T-helper 2 cell treated with Interferon-gamma antibody and Interleukin-4, amounts not matched to agents 100 ng/mL and 5 ng/mL, for 36 hours (primary cell): ENCODE data around the gene HDAC4. TPM values are rescaled to one million over a fixed set of nuclear protein-coding genes. Genes with fewer than 3 reads are reported as not detected.

Experiments
- intact Hi-C: fragments of 100-400 bp; cut with micrococcal nuclease; formaldehyde crosslinking; loops from one replicate; pipeline ENCODE4 v1.15.1; 2023
- total RNA-seq: library from RNA; stranded (reverse); gene quantifications from 2 replicates; pipeline ENCODE4 v1.2.3, GENCODE V29; 2022

The HDAC4 gene
- total RNA-seq, 1 donor from 2014 or later = 52.0 TPM

- intact Hi-C loops = no loop called here
These were observed 264.6 kb downstream of the HDAC4 start for GRCh38 chr2:239136203-239136602.

GRCh38 chr2:239135531-239135930, 265.3 kb downstream of the HDAC4 start:
- intact Hi-C loops = no loop called here

DNA sequence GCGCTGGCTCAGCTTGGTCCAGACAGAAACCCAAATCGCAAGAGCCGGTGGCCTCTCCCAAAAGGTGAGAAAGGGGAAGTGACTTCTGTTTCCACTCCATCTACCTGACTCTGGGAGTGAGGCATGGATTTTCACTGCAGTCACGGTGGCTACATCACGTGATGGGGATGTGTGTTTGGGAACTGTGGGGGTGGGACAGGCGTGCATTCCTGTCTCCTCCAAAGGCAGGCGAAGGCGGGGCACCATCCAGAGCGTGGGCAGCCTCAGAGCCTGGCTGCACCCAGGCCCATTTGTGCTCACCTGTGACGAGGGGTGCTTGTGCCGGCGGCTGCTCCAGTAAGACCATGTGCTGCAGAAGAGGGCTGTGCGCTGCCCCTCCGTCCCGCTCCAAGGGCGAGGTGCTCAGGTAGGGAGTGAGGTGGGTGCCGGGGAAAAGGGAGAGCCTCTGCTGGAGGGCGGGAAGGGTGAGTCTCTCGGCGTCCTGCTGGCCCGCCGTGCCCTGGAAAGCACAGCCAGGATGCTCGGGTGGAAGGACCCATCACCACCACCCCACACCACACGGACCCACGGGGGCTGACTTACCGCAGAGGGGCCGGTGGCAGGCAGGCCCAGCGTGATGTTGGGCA, 266.8 kb downstream of the HDAC4 start:
- intact Hi-C loops = no loop called here

DNA sequence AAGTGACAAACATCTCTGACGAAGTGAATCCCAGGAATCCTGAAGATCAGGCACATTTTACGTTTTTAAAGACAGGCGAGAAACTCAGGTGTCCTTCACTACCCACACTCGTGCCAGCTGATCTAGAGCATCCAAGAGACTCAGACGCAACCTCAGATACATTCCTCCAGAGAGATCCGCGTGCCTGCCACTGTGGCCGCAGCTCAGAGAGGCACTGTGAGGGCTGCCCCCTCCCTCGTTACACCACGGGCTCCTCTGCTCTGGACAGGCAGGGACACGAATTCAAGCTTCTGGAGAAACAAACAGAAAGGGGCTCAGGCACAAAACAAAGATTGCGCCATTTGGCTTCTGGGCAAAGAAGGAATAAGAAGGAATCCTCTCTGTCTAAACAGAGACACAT, 268.0 kb downstream of the HDAC4 start:
- intact Hi-C loops = no loop called here

DNA sequence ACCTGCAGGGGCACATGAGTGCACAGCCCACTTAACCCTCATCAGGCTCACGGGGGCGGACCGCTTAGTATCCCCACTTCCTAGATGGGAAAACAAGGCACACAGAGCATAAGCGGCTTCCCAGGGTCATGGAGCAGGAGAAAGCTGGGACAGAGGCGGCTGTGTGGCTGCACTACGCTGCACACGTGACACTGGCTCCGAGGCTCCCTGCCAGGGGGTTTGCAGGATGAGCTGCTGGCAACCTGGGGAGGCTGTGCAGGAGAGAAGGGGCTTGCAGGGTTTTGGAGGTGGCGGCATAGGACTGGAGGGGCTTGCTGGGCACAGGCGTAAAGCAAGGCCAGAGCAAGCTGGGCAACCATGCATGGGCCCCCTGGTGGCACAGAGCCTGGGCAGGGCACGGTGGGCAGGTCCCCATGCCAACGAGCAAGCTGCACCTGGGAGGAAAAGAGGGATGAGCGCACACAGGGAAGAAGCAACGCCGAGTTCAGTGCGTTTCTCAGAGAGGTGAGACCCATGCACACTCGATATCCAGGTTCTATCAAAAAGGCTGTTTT, 268.6 kb downstream of the HDAC4 start:
- intact Hi-C loops = no loop called here

DNA sequence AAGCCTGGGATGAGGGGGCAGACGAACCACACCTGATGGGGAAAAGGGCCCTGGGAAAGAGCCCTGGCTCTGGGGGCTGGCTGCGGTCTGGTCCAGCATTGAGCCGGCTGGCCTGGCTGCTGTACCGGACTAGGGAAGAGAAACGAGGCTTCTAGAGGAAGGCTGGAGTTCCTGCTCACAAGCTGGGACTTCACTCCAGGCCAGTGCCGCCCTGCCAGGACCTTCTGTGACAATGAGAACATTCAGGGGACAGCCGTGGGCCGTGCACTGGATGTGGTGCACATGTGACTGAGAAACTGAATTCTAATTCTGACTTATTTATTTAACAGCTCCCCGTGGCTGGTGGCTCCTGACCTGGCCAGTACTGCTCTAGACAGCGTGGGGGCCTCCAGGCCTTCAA, 269.3 kb downstream of the HDAC4 start:
- intact Hi-C loops = no loop called here

DNA sequence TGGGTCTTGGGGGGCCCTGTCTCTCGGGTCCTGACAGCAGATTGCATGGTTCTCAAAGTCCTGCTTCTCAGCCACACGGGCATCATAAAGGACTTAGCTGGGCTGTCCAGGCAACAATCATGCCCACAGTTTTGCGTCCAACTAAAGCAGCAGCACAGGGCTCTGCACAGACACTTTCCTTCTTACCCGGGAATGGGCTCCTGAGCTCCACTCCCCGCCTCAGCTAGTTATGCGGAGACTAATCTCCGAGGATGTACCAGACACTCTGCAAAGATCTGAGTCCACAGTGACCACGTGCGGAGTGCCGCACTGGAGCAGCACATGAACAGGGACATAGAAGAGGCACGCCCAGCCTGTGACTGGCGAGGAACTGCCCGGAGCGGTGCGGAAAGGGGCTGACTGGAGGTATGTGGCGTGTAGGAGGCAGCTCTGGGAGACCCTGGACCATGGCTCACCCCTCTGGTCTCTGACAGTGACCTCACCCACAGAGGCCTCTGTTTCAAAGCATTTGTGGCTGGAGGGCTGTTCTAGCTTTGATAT, 270.0 kb downstream of the HDAC4 start:
- intact Hi-C loops = no loop called here

DNA sequence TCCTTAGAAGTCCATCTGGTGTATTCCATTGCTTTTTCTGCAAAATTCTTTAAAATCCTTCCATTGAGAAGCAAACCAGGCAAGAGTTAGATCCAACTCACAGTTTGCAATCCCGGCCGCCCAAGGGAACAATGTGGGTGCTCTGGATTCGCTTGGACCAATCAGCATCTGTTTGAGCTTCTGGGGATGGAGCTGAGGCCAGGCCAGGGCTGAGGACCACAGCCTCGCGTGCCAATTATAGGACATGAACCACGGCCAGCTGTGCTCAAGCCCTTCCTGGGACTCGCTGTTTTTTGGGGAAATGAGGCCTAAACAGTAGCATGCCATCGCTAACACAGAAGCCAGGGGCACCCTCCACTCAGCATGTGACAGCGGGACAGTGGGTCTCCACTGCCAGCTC, 270.8 kb downstream of the HDAC4 start:
- intact Hi-C loops = no loop called here

DNA sequence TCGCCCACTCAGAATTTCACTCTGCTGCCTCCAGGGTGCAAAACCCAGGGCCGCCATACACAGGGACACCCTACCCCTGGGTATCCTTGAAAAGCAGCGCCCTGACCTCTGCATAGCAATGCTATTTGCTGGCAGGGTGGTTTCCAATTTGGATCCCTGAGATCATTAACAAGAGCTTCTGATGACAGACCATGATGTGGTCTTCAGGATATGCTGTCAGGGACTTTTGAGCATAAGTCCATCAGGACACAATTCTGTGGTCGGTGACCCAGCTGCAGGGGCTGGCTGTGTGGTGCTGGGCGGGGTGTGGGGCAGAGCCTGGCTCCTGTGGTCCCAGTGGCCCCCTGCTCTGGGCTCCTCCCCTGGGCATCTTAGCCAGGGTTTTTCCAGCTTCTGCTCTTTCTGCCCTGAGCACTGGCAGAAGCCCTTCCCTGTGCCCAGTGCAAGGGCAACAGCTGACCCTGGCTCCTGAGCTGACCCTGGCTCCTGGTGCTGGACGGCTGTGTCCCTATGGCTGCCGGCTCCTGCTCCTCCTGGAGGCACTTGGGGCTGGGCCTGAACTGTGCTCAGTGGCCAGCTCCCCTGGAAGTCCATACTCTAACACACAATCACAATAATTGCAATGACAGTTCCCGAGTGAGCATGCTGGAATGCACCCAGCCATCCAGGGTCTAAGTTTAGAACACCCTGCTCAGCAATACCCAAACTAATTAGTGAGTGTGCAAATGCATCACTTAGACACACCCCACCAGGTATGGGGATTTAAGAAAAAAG, 271.5 kb downstream of the HDAC4 start:
- intact Hi-C loops = loop anchor here (5.0 kb wide), 1 partner anchor 83 kb away; no protein-coding TSS in a partner anchor

DNA sequence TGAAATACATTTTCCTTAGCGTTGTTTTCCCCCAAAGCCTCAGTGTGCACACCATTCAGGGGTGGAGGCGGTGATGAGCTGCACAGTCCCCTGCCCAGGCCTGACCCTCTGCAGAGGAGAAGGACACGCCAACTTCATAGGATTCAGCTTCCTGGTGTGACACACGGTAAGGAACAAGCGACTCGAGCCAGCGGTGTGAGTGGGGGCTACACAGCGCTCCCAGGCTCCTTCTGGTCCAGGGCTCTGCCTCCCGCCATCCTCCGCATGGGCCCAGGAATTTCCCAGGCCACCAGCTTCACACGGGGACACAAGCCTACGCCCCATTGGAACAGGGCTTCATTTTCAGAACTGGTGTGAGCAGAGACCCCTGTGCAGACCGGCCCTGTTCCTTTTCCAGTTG, 272.1 kb downstream of the HDAC4 start:
- intact Hi-C loops = loop anchor here (5.0 kb wide), 1 partner anchor 84 kb away; no protein-coding TSS in a partner anchor

- intact Hi-C loops = loop anchor here (5.0 kb wide), 1 partner anchor 85 kb away; no protein-coding TSS in a partner anchor
These were observed 273.3 kb downstream of the HDAC4 start for GRCh38 chr2:239127513-239127912.

- intact Hi-C loops = loop anchor here (5.0 kb wide), 1 partner anchor 86 kb away; no protein-coding TSS in a partner anchor
These were observed 274.8 kb downstream of the HDAC4 start for GRCh38 chr2:239125726-239126675.

GRCh38 chr2:239124152-239124899, 276.5 kb downstream of the HDAC4 start:
- intact Hi-C loops = no loop called here

GRCh38 chr2:239122421-239123110, 278.3 kb downstream of the HDAC4 start:
- intact Hi-C loops = no loop called here

- intact Hi-C loops = no loop called here
These were observed 279.2 kb downstream of the HDAC4 start for GRCh38 chr2:239121600-239122012.

DNA sequence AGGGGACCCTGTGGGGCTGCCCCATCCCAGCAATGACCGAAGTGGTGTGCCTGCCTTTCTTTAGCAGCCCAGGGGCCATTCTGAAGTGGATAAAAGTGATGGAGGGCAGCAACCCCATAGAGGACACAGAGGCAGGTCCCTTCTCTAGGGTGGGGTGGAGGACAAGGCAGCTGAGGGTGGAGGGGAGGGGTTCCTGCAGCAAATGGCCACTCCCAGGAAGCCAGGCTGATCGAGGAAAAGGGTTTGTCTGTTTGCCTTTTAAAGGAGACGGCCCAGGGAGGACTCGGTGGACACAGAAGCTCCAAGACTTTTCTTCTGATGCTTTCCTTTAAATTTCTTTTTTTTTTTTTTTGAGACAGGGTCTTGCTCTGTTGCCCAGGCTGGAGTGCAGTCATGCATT, 280.2 kb downstream of the HDAC4 start:
- intact Hi-C loops = no loop called here

- intact Hi-C loops = no loop called here
These were observed 281.3 kb downstream of the HDAC4 start for GRCh38 chr2:239119346-239120126.

- intact Hi-C loops = no loop called here
These were observed 282.1 kb downstream of the HDAC4 start for GRCh38 chr2:239118675-239119211.

DNA sequence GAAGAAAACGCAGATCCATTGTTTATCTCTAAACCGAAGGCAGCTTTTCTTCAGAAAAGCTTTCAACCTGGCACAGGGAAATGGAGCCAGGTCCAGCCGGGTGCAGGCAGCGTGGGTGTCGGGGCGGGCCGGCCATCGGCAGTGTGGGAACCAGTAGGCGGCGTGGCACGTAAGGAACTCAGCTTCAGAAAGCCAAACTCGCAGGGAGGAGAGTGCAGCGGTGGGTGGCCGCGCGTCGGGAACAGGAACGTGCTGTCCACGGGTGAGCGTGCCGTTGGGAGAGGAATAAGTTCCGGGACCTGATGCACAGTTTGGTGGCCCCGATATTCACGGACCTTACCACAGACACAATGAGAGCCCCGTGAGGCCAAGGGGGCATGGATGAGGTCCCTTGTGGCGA, 282.6 kb downstream of the HDAC4 start:
- intact Hi-C loops = no loop called here
